Caco-2 (cell line): ENCODE results near the gene CIDEB. TPM values are rescaled to one million over a fixed set of nuclear protein-coding genes. Genes with fewer than 3 reads are reported as not detected.

ENCODE experiments used
- BruUV-seq: library from RNA; stranded (reverse); fragments of 400-500 nt; replicated peaks from 2 replicates; lab custom pipeline; 2021; lab: Mats Ljungman, UMichigan
- CTCF ChIA-PET: fragments of 300-600 bp; sonication (Branson Sonifier 250); formaldehyde crosslinking; loops from one replicate; lab custom pipeline; 2022; ENCODE audit warnings: antibody characterized with exemption; lab: Charles Lee
- POLR2A ChIA-PET: fragments of 300-600 bp; sonication (Branson Sonifier 250); formaldehyde crosslinking; loops from one replicate; lab custom pipeline; 2022; ENCODE audit warnings: antibody characterized with exemption; lab: Charles Lee
- DNase-seq, 2 experiments: peaks; one replicate each; pipeline versions ENCODE4 v3.0.0 to v3.0.0-alpha.2; 2020 to 2022
- H3K27me3 ChIP-seq: replicated peaks from 2 replicates; pipeline ENCODE4 v1.6.0; 2011; ENCODE audit warnings: low read length; ENCODE audit not compliant: control insufficient read depth, insufficient read depth
- H3K36me3 ChIP-seq: 2 replicates; pipeline ENCODE4 v1.5.1; 2011; ENCODE audit warnings: low read length; ENCODE audit not compliant: control insufficient read depth, insufficient read depth
- H3K4me1 ChIP-seq: fragments of 250-450 bp; sonication (Bioruptor Pico); 2 replicates; pipeline ENCODE4 v1.5.1; 2020; ENCODE audit warnings: mild to moderate bottlenecking
- H3K4me3 ChIP-seq: 2 replicates; pipeline ENCODE4 v1.5.1; 2011; ENCODE audit warnings: low read depth, mild to moderate bottlenecking, control low read depth, low read length
- H3K9me3 ChIP-seq: fragments of 250-450 bp; sonication (Bioruptor Pico); 2 replicates; pipeline ENCODE4 v1.5.1; 2020; ENCODE audit warnings: mild to moderate bottlenecking, moderate library complexity
- H3K27ac Mint-ChIP-seq: one replicate; pipeline ENCODE4 v1.8.0; 2022; ENCODE audit warnings: mixed read lengths; ENCODE audit not compliant: unreplicated experiment
- H3K27me3 Mint-ChIP-seq: one replicate; pipeline ENCODE4 v1.8.0; 2022; ENCODE audit warnings: mixed read lengths; ENCODE audit not compliant: insufficient read depth, unreplicated experiment
- H3K36me3 Mint-ChIP-seq: one replicate; pipeline ENCODE4 v1.8.0; 2022; ENCODE audit warnings: mild to moderate bottlenecking, mixed read lengths; ENCODE audit not compliant: insufficient read depth, unreplicated experiment
- H3K4me1 Mint-ChIP-seq: one replicate; pipeline ENCODE4 v1.8.0; 2022; ENCODE audit warnings: low read depth, mixed read lengths; ENCODE audit not compliant: unreplicated experiment
- H3K4me3 Mint-ChIP-seq: one replicate; pipeline ENCODE4 v1.8.0; 2022; ENCODE audit warnings: mild to moderate bottlenecking, moderate library complexity, mixed read lengths; ENCODE audit not compliant: unreplicated experiment
- H3K9me3 Mint-ChIP-seq: one replicate; pipeline ENCODE4 v1.8.0; 2022; ENCODE audit warnings: mixed read lengths; ENCODE audit not compliant: unreplicated experiment
- intact Hi-C: fragments of 100-400 bp; cut with micrococcal nuclease; formaldehyde crosslinking; loops from one replicate; pipeline ENCODE4 v1.10.0; 2022; ENCODE audit not compliant: unreplicated experiment
- total RNA-seq: library from RNA; stranded (reverse); gene quantifications from 2 replicates; pipeline ENCODE4 v1.2.3, GENCODE V29; 2022
- TF ChIP-seq, protein P1 (sequence below), 2 experiments: fragments of 200-600 bp in 1 of 2; IDR thresholded peaks; 1 replicate in 1 of 2; 2 replicates in 1 of 2; pipeline versions ENCODE4 v1.5.1 to v1.8.0; 2011 to 2022; ENCODE audit warnings: antibody characterized with exemption in 1 of 2, control low read depth in 1 of 2, inconsistent platforms in 1 of 2, low read depth in 1 of 2, low read length in 1 of 2, mild to moderate bottlenecking in 1 of 2, moderate library complexity in 1 of 2; ENCODE audit not compliant: insufficient read depth in 1 of 2, severe bottlenecking in 1 of 2, unreplicated experiment in 1 of 2

The CIDEB gene
- total RNA-seq, 1 experiment from 2014 or later: 7.2 TPM

DNA sequence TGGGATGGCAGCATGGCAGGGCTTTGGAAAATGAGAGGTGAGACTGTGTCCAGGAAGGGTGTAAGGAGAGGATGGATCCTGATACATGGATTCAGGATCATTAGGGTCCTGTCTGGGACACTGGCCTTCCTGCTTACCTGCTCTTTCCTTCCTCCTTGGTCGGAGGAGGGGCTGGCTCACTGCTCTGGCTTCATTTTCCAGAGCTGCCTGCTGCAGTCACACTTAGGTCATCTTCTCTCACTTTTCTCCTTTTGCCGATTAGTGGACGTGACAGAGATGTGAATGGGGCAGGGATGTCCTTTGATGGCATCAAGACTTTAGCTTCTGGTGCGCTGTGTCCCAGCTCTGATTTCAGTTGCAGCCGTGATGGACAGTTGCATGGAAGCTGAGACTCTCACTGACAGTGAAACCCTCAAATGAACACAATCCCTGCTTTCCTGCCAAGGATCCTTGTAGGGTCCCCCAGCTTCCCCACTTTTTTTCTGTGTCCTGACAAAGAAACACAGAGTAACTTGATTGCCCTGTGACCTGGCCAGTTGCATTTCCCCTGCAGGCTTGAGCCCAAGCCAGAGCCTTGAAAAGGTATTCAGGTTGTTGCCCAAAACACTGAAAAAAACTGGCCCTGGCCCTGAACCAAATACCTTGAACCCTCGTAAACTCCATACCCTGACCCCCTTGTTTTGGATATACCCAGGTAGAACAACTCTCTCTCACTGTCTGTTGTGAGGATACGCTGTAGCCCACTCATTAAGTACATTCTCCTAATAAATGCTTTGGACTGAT, 756 bp upstream of the CIDEB start:
- CTCF ChIA-PET: interaction anchor here (0.6 to 4.3 kb wide), 21 partner anchors 8 to 250 kb away, joined by 3 to 54 read pairs (median 4); partner anchors contain the start of genes CHMP4A, DHRS1, IRF9 and NOP9
- Mint-ChIP-seq H3K9me3 (no peaks in the 10 kb centered on the region), H3K4me3 (peak overlapping the region; percentile 56), H3K36me3 (peaks cover 50% of the 10 kb centered on the region), H3K27me3 (no peaks in the 10 kb centered on the region), H3K27ac (peak overlapping the region; percentile 74), H3K4me1 (peaks cover 21% of the 10 kb centered on the region)
- intact Hi-C loops: loop anchor here (1.0 kb wide), 3 partner anchors 9 to 65 kb away; partner anchors contain the start of genes DHRS1, NOP9 and RABGGTA
- H3K9me3 ChIP-seq: no peaks in the 10 kb centered on the region
- no peak overlapping the region for H3K4me3 ChIP-seq
- no TSS peak for BruUV-seq
- TF ChIP-seq, protein P1, sequence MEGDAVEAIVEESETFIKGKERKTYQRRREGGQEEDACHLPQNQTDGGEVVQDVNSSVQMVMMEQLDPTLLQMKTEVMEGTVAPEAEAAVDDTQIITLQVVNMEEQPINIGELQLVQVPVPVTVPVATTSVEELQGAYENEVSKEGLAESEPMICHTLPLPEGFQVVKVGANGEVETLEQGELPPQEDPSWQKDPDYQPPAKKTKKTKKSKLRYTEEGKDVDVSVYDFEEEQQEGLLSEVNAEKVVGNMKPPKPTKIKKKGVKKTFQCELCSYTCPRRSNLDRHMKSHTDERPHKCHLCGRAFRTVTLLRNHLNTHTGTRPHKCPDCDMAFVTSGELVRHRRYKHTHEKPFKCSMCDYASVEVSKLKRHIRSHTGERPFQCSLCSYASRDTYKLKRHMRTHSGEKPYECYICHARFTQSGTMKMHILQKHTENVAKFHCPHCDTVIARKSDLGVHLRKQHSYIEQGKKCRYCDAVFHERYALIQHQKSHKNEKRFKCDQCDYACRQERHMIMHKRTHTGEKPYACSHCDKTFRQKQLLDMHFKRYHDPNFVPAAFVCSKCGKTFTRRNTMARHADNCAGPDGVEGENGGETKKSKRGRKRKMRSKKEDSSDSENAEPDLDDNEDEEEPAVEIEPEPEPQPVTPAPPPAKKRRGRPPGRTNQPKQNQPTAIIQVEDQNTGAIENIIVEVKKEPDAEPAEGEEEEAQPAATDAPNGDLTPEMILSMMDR (IDR thresholded peaks at IDR 0.05; ENCODE audit: insufficient read depth in 1 of 2, low read depth in 1 of 2, low read length in 1 of 2, severe bottlenecking in 1 of 2, unreplicated experiment in 1 of 2): no peak
- peaks cover 4% of the 10 kb centered on the region for H3K36me3 ChIP-seq
- no peak for DNase-seq
- no peaks in the 10 kb centered on the region for H3K27me3 ChIP-seq
- POLR2A ChIA-PET: interaction anchor here (0.5 to 1.6 kb wide), 6 partner anchors 9 to 113 kb away, joined by 3 to 11 read pairs (median 4); partner anchors contain the start of genes CHMP4A, DHRS1, NOP9 and TINF2
- peaks cover 21% of the 10 kb centered on the region for H3K4me1 ChIP-seq

DNA sequence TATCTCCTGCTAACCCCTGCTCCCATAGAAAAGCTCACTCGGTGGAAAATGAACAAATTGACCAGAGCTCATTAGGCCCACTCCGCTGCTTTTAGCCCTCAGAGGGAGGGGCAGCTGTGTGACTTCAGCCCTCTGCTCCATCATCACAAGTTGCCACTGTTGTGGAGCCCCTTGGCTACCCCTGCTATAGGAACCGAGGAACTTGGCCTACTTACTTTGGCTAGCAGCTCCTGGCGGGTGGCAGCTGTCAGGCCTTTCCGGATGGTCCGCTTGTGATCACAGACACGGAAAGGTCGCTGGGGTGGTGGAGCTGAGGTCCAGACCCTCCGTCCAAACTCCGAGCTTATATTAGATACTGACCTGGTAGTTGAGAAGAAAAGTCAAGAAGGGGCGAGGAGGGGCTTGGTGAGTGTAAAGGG, 612 bp downstream of the CIDEB start:
- POLR2A ChIA-PET: interaction anchor here (0.8 to 1.2 kb wide), 2 partner anchors 65 to 94 kb away, joined by 3 to 5 read pairs; partner anchors contain the start of genes CHMP4A and TINF2
- H3K27ac Mint-ChIP-seq: peak overlapping the region; percentile 74

DNA sequence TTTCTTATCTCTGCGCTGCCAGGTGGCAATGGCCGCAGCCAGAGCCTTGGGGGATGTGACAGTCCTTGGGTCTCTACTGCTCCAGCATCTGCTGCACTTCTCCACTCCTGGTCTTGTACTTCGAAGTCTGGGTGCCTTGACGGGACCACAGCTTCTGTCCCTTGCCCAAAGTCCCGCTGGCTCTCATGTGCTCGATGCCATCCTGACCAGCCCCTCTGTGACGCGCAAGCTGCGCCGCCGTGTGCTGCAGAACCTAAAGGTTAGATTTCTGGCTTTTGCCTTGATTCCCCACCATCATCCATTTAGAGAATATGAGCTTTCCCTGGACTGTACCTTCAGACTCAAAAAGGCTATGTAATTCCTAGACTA, 3.8 kb downstream of the CIDEB start:
- Histone ChIP-seq H3K4me1 (peaks cover 21% of the 10 kb centered on the region), H3K9me3 (no peaks in the 10 kb centered on the region), H3K4me3 (no peak overlapping the region), H3K36me3 (peaks cover 6% of the 10 kb centered on the region), H3K27me3 (no peaks in the 10 kb centered on the region)
- BruUV-seq: no TSS peak
- H3K27me3 Mint-ChIP-seq: no peaks in the 10 kb centered on the region
- ChIA-PET POLR2A (no interaction called here), CTCF (no interaction called here)
- no peak for DNase-seq
- intact Hi-C loops: no loop called here
- no peak overlapping the region for H3K27ac Mint-ChIP-seq
- H3K9me3 Mint-ChIP-seq: no peaks in the 10 kb centered on the region
- TF ChIP-seq, protein P1 (IDR thresholded peaks at IDR 0.05; ENCODE audit: insufficient read depth in 1 of 2, low read depth in 1 of 2, low read length in 1 of 2, severe bottlenecking in 1 of 2, unreplicated experiment in 1 of 2): no peak
- peaks cover 27% of the 10 kb centered on the region for H3K4me1 Mint-ChIP-seq
- H3K4me3 Mint-ChIP-seq: no peak overlapping the region
- H3K36me3 Mint-ChIP-seq: peaks cover 70% of the 10 kb centered on the region

More for the DNA sequence above, 612 bp downstream of the CIDEB start:
- Mint-ChIP-seq H3K36me3 (peaks cover 63% of the 10 kb centered on the region), H3K27me3 (no peaks in the 10 kb centered on the region), H3K4me3 (peak overlapping the region; percentile 56), H3K9me3 (no peaks in the 10 kb centered on the region), H3K4me1 (peaks cover 21% of the 10 kb centered on the region)
- intact Hi-C loops: no loop called here
- H3K9me3 ChIP-seq: no peaks in the 10 kb centered on the region
- H3K4me3 ChIP-seq: peak overlapping the region; percentile 5
- BruUV-seq: TSS peak; percentile 4
- no peaks in the 10 kb centered on the region for H3K27me3 ChIP-seq
- no peak for DNase-seq
- TF ChIP-seq, protein P1 (IDR thresholded peaks at IDR 0.05; ENCODE audit: insufficient read depth in 1 of 2, low read depth in 1 of 2, low read length in 1 of 2, severe bottlenecking in 1 of 2, unreplicated experiment in 1 of 2): no peak
- CTCF ChIA-PET: interaction anchor here (0.6 to 4.3 kb wide), 8 partner anchors 9 to 125 kb away, joined by 3 to 54 read pairs (median 10); partner anchors contain the start of genes DHRS1, NOP9 and TINF2
- H3K4me1 ChIP-seq: peaks cover 21% of the 10 kb centered on the region
- peaks cover 4% of the 10 kb centered on the region for H3K36me3 ChIP-seq
